ENCODE measurements around the gene NUDT16L1.

- TF ChIP-seq, protein P1, sequence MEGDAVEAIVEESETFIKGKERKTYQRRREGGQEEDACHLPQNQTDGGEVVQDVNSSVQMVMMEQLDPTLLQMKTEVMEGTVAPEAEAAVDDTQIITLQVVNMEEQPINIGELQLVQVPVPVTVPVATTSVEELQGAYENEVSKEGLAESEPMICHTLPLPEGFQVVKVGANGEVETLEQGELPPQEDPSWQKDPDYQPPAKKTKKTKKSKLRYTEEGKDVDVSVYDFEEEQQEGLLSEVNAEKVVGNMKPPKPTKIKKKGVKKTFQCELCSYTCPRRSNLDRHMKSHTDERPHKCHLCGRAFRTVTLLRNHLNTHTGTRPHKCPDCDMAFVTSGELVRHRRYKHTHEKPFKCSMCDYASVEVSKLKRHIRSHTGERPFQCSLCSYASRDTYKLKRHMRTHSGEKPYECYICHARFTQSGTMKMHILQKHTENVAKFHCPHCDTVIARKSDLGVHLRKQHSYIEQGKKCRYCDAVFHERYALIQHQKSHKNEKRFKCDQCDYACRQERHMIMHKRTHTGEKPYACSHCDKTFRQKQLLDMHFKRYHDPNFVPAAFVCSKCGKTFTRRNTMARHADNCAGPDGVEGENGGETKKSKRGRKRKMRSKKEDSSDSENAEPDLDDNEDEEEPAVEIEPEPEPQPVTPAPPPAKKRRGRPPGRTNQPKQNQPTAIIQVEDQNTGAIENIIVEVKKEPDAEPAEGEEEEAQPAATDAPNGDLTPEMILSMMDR (IDR thresholded peaks at IDR 0.05): no peak
- no peak for TF ChIP-seq POLR2A (IDR thresholded peaks at IDR 0.05)
Observed at GRCh38 chr16:4688674-4689045, 4.7 kb upstream of the NUDT16L1 start.

Data from breast epithelium (tissue), 3 donors.